Spinal cord (tissue), 10 donors: ENCODE results near the gene IL1RAPL1. TPM values are rescaled to one million over a fixed set of nuclear protein-coding genes. Genes with fewer than 3 reads are reported as not detected.

ENCODE experiments used
- DNase-seq, 6 donors: peaks; one replicate each; pipeline versions ENCODE4 v3.0.0 to v3.0.0-alpha.2; 2013 to 2015; ENCODE audit warnings: low spot score in 6 of 6, low read depth in 4 of 6
- H3K27ac ChIP-seq: one replicate; pipeline ENCODE4 v1.5.1; 2013; ENCODE audit warnings: low read depth, low read length, control low read depth
- H3K27me3 ChIP-seq: one replicate; pipeline ENCODE4 v1.6.1; 2013; ENCODE audit warnings: low read length; ENCODE audit not compliant: control insufficient read depth, insufficient read depth
- H3K36me3 ChIP-seq: one replicate; pipeline ENCODE4 v1.6.1; 2013; ENCODE audit warnings: low read length; ENCODE audit not compliant: control insufficient read depth, insufficient read depth
- H3K4me1 ChIP-seq: one replicate; pipeline ENCODE4 v1.6.1; 2013; ENCODE audit warnings: low read length; ENCODE audit not compliant: control insufficient read depth, insufficient read depth
- H3K4me3 ChIP-seq: one replicate; pipeline ENCODE4 v1.5.1; 2013; ENCODE audit warnings: low read depth, low read length, control low read depth
- H3K9me3 ChIP-seq: one replicate; pipeline ENCODE4 v1.6.1; 2013; ENCODE audit warnings: low read length; ENCODE audit not compliant: control insufficient read depth, insufficient read depth
- WGBS: methylation state at CpG from one replicate; pipeline ENCODE4 v1.1.5; 2013; ENCODE audit warnings: missing lambda C conversion rate; ENCODE audit not compliant: insufficient coverage; 5-methylcytosine and 5-hydroxymethylcytosine counted together
- polyA plus RNA-seq, 2 donors: library from polyadenylated mRNA; unstranded; fragments of 120-200 nt; gene quantifications; one replicate each; pipeline ENCODE4 v1.2.1, GENCODE V29; 2013; ENCODE audit not compliant: insufficient read length in 2 of 2
- total RNA-seq, 2 donors: library from RNA; depleted of rRNA in 1 of 2; stranded (reverse); fragments of 120-200 nt in 1 of 2; fragments of >200 nt in 1 of 2; gene quantifications; one replicate each; pipeline versions ENCODE4 v1.2.3 to v1.2.4, GENCODE V29; 2013 to 2014
- donor health status: healthy.

IL1RAPL1 gene
- total and polyA plus RNA-seq, 4 donors = 2.3 to 24.5 (median 7.0) TPM

- Histone ChIP-seq H3K36me3 (no peaks in the 10 kb centered on the region), H3K27me3 (no peaks in the 10 kb centered on the region), H3K9me3 (no peaks in the 10 kb centered on the region), H3K27ac (no peak overlapping the region), H3K4me1 (no peaks in the 10 kb centered on the region), H3K4me3 (no peak overlapping the region)
- DNase-seq = no peak
- no CpG with 5 or more reads among the region's 7 CpGs for WGBS
Measured at GRCh38 chrX:29604381-29604780, 1017.1 kb downstream of the IL1RAPL1 start.

DNA sequence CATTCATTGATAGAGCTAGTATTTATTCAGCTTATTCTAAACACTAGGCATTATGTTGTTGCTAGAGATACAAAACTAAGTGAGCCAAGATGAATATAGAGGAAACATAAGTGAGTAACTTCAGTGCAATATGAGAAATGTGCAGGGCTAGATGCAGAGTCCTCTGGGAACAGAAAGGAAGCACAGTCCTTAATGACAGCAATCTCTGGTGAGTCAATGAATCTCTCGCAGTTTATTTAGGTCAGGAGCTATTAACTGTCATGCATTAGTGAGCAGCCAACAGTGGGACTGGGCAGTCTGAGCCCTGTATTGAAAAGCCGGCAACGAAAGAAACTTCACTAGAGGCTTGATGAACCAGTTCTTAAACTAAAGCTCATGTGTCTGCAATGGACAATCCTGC lies 1030.0 kb downstream of the IL1RAPL1 start:
- Histone ChIP-seq H3K27ac (no peak overlapping the region), H3K27me3 (no peaks in the 10 kb centered on the region), H3K4me1 (no peaks in the 10 kb centered on the region), H3K4me3 (no peak overlapping the region), H3K9me3 (no peaks in the 10 kb centered on the region), H3K36me3 (no peaks in the 10 kb centered on the region)
- peak in 2 of 6 donors; percentile 4 to 28 for DNase-seq
- WGBS = 50% methylated on average over 3 of the region's 3 CpGs

DNA sequence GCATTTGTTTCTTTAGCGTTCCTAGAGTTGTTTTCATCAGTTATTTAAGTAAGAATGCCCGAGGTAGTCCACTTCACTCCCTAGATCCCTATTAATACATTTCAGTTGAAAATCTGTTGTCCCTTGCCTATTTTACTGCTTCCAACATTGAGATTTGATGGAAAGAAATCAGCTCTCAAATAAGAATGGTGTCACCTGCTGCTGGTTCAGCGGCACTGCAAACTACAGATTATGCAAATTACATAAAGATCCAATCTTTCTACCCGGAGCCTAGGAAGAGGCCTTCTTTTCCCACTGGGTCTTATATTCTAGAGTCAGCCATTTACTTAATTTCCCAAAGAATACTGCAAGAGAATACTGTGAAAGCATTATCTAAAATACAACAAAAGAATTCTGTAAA lies 1030.5 kb downstream of the IL1RAPL1 start:
- H3K4me3 ChIP-seq = no peak overlapping the region
- no peaks in the 10 kb centered on the region for H3K4me1 ChIP-seq
- WGBS = no CpG with 5 or more reads among the region's 4 CpGs
- no peaks in the 10 kb centered on the region for H3K36me3 ChIP-seq
- H3K27me3 ChIP-seq = no peaks in the 10 kb centered on the region
- no peaks in the 10 kb centered on the region for H3K9me3 ChIP-seq
- DNase-seq = peak in 2 of 6 donors; percentile 11 to 47
- no peak overlapping the region for H3K27ac ChIP-seq

GRCh38 chrX:29627833-29628232 lies 1040.6 kb downstream of the IL1RAPL1 start:
- Histone ChIP-seq H3K9me3 (no peaks in the 10 kb centered on the region), H3K4me1 (no peaks in the 10 kb centered on the region), H3K36me3 (no peaks in the 10 kb centered on the region), H3K27ac (no peak overlapping the region), H3K27me3 (no peaks in the 10 kb centered on the region), H3K4me3 (no peak overlapping the region)
- DNase-seq = no peak
- WGBS = no CpG with 5 or more reads among the region's 1 CpG

DNA sequence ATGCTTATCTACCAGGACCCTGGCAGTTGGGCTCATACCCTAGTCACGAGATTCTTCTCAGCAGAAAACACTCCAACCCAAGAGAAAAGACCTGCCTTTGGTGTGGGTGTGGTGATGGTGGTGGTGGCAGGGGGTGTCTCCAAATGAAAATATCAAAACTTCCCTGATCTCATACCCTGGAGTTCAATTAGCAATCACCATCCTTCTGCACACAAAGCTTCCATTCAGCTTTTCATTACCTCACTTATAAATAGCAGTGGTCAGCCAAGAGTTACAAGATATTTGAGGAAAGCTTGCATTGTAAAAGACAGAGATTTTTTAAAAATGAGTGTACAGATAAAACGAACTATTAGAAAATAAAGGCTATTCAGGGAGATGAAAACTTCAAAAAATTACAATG lies 1047.3 kb downstream of the IL1RAPL1 start:
- H3K4me3 ChIP-seq = no peak overlapping the region
- H3K27me3 ChIP-seq = no peaks in the 10 kb centered on the region
- no peaks in the 10 kb centered on the region for H3K9me3 ChIP-seq
- no peaks in the 10 kb centered on the region for H3K36me3 ChIP-seq
- WGBS = no CpG with 5 or more reads among the region's 2 CpGs
- no peak for DNase-seq
- H3K27ac ChIP-seq = no peak overlapping the region
- H3K4me1 ChIP-seq = no peaks in the 10 kb centered on the region

GRCh38 chrX:29636331-29636730 lies 1049.1 kb downstream of the IL1RAPL1 start:
- Histone ChIP-seq H3K36me3 (no peaks in the 10 kb centered on the region), H3K27ac (no peak overlapping the region), H3K27me3 (no peaks in the 10 kb centered on the region), H3K9me3 (no peaks in the 10 kb centered on the region), H3K4me3 (no peak overlapping the region), H3K4me1 (no peaks in the 10 kb centered on the region)
- DNase-seq = no peak
- WGBS = no CpG with 5 or more reads among the region's 3 CpGs

DNA sequence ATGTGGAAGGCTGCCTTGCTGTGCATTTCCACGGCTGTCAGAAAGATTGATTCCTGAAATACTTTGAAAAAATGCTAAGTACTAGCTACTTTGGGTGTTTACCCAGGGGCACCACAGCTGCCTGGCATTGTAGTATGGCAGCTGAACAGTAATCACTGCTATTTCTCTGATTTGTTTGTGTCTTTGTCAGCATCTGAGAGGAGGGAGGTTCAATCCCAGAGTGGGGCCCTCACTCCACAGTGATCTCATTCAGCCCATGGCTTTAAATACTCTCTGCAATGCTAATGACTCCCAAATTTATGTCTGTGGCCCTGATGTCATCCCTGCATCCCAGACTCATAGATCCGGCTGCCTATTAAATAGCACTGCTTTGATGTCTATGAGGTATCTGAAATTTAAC lies 1052.9 kb downstream of the IL1RAPL1 start:
- Histone ChIP-seq H3K27me3 (peaks cover 3% of the 10 kb centered on the region), H3K27ac (no peak overlapping the region), H3K4me3 (no peak overlapping the region), H3K36me3 (no peaks in the 10 kb centered on the region), H3K4me1 (no peaks in the 10 kb centered on the region), H3K9me3 (no peaks in the 10 kb centered on the region)
- peak in 2 of 6 donors; percentile 2 for DNase-seq
- 83% methylated on average over 1 of the region's 2 CpGs for WGBS

GRCh38 chrX:29641461-29641860 lies 1054.2 kb downstream of the IL1RAPL1 start:
- Histone ChIP-seq H3K27me3 (peaks cover 3% of the 10 kb centered on the region), H3K9me3 (no peaks in the 10 kb centered on the region), H3K4me3 (no peak overlapping the region), H3K27ac (no peak overlapping the region), H3K4me1 (no peaks in the 10 kb centered on the region), H3K36me3 (no peaks in the 10 kb centered on the region)
- WGBS = 33% methylated on average over 1 of the region's 1 CpG
- DNase-seq = no peak

DNA sequence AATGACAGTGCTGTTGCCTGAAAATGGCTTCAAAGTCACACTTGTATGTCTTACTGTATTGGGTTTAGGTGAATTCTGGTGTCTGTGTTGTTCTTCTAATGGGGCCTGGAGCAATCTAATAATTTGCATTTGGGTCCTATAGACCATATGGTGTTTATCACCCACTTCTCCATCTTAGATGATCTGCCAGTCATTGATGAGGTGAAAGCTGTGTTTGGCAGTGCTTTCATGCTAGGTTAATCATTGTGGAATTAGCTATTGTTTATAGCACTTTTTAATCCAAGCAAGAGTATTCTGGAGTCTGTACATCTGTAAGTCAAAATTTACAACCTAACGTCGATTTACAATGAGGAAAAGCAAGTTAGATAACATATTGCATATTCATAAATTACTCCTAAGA lies 1055.9 kb downstream of the IL1RAPL1 start:
- no peaks in the 10 kb centered on the region for H3K4me1 ChIP-seq
- no peaks in the 10 kb centered on the region for H3K9me3 ChIP-seq
- peaks cover 3% of the 10 kb centered on the region for H3K27me3 ChIP-seq
- H3K4me3 ChIP-seq = no peak overlapping the region
- H3K36me3 ChIP-seq = no peaks in the 10 kb centered on the region
- no peak for DNase-seq
- WGBS = no CpG with 5 or more reads among the region's 2 CpGs
- H3K27ac ChIP-seq = no peak overlapping the region

GRCh38 chrX:29648161-29648560 lies 1060.9 kb downstream of the IL1RAPL1 start:
- no peaks in the 10 kb centered on the region for H3K4me1 ChIP-seq
- no peaks in the 10 kb centered on the region for H3K9me3 ChIP-seq
- WGBS = no CpG with 5 or more reads among the region's 1 CpG
- DNase-seq = no peak
- H3K27me3 ChIP-seq = peaks cover 2% of the 10 kb centered on the region
- H3K4me3 ChIP-seq = no peak overlapping the region
- H3K36me3 ChIP-seq = no peaks in the 10 kb centered on the region
- H3K27ac ChIP-seq = no peak overlapping the region
